Prostate gland (tissue), 2 donors: ENCODE data around the gene SLC16A9. TPM values are rescaled to one million over a fixed set of nuclear protein-coding genes. Genes with fewer than 3 reads are reported as not detected.

Experiments
- DNase-seq: peaks from one replicate; pipeline ENCODE4 v3.0.0-alpha.2; 2019; ENCODE audit warnings: low spot score
- H3K27ac ChIP-seq, 2 donors: fragments of 200-600 bp; sonication (generic); 2 replicates each; pipeline ENCODE4 v1.5.1; 2017 to 2019
- H3K27me3 ChIP-seq: fragments of 200-600 bp; sonication (generic); replicated peaks from 2 replicates; pipeline ENCODE4 v1.5.1; 2019; ENCODE audit not compliant: insufficient read depth
- H3K36me3 ChIP-seq, 2 donors: fragments of 200-600 bp; sonication (generic); 1 replicate in 1 of 2; 2 replicates in 1 of 2; pipeline versions ENCODE4 v1.5.1 to v1.8.1; 2017 to 2019
- H3K4me1 ChIP-seq: fragments of 200-600 bp; sonication (generic); replicated peaks from 2 replicates; pipeline ENCODE4 v1.5.1; 2019
- H3K4me3 ChIP-seq, 2 donors: fragments of 200-600 bp; sonication (generic); 2 replicates each; pipeline ENCODE4 v1.5.1; 2017 to 2019
- H3K9me3 ChIP-seq: fragments of 200-600 bp; sonication (generic); 2 replicates; pipeline ENCODE4 v1.5.1; 2017
- POLR2A ChIP-seq: fragments of 450-650 bp; IDR thresholded peaks from one replicate; pipeline ENCODE4 v1.6.1; 2016; ENCODE audit warnings: antibody characterized with exemption, mild to moderate bottlenecking
- POLR2AphosphoS5 ChIP-seq: sonication (generic); formaldehyde crosslinking; IDR thresholded peaks from one replicate; pipeline ENCODE4 v1.6.1; 2017; ENCODE audit warnings: antibody characterized with exemption
- WGBS: methylation state at CpG from one replicate; pipeline ENCODE4 v1.1.5; 2018; 5-methylcytosine and 5-hydroxymethylcytosine counted together
- intact Hi-C: fragments of 100-400 bp; cut with DNase I; formaldehyde crosslinking; loops from one replicate; pipeline ENCODE4 v1.14.2; 2022
- total RNA-seq, 2 donors: library from RNA; depleted of rRNA; stranded (reverse); fragments of >200 nt; gene quantifications; one replicate each; pipeline ENCODE4 v1.1.0, GENCODE V29; 2016
- TF ChIP-seq, protein P1 (sequence below), 4 experiments: fragments of 200-600 bp in 2 of 4; fragments of 450-650 bp in 2 of 4; sonication (generic) in 2 of 4; IDR thresholded peaks; 1 replicate in 3 of 4; 2 replicates in 1 of 4; pipeline ENCODE4 v1.5.1; 2016 to 2019; ENCODE audit warnings: antibody characterized with exemption in 4 of 4, mild to moderate bottlenecking in 2 of 4, moderate library complexity in 2 of 4

SLC16A9 gene
- total RNA-seq, 2 donors from 2014 or later: 9.8 to 15.7 TPM

DNA sequence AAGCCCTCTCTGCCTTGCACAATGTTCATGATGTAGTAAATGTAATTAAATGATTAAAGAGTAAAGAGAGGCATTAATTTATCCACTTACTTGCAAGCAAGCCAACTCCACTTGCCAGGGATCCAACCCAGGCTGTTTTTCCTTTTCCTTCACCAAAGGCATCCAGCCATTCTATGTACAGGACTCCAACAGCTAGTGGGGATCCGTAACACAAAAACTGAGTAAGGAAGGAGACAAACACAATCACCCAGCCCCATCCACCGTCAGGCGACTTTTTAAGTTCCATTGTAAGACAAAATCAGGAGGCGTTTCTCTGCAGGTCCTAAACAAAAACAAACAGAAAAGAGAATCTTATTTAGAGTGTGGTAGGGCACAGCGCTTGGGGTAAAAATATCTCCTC, 25.6 kb downstream of the SLC16A9 start:
- no peak for DNase-seq
- no peak overlapping the region for H3K27ac ChIP-seq
- intact Hi-C loops: no loop called here
- H3K4me3 ChIP-seq: no peak overlapping the region
- no peaks in the 10 kb centered on the region for H3K36me3 ChIP-seq
- H3K9me3 ChIP-seq: no peaks in the 10 kb centered on the region
- no peak for TF ChIP-seq POLR2A
- no peak for TF ChIP-seq POLR2AphosphoS5
- TF ChIP-seq, protein P1, sequence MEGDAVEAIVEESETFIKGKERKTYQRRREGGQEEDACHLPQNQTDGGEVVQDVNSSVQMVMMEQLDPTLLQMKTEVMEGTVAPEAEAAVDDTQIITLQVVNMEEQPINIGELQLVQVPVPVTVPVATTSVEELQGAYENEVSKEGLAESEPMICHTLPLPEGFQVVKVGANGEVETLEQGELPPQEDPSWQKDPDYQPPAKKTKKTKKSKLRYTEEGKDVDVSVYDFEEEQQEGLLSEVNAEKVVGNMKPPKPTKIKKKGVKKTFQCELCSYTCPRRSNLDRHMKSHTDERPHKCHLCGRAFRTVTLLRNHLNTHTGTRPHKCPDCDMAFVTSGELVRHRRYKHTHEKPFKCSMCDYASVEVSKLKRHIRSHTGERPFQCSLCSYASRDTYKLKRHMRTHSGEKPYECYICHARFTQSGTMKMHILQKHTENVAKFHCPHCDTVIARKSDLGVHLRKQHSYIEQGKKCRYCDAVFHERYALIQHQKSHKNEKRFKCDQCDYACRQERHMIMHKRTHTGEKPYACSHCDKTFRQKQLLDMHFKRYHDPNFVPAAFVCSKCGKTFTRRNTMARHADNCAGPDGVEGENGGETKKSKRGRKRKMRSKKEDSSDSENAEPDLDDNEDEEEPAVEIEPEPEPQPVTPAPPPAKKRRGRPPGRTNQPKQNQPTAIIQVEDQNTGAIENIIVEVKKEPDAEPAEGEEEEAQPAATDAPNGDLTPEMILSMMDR (IDR thresholded peaks at IDR 0.05): no peak
- H3K4me1 ChIP-seq: no peaks in the 10 kb centered on the region
- H3K27me3 ChIP-seq: no peaks in the 10 kb centered on the region
- 93% methylated on average over 5 of the region's 5 CpGs for WGBS

DNA sequence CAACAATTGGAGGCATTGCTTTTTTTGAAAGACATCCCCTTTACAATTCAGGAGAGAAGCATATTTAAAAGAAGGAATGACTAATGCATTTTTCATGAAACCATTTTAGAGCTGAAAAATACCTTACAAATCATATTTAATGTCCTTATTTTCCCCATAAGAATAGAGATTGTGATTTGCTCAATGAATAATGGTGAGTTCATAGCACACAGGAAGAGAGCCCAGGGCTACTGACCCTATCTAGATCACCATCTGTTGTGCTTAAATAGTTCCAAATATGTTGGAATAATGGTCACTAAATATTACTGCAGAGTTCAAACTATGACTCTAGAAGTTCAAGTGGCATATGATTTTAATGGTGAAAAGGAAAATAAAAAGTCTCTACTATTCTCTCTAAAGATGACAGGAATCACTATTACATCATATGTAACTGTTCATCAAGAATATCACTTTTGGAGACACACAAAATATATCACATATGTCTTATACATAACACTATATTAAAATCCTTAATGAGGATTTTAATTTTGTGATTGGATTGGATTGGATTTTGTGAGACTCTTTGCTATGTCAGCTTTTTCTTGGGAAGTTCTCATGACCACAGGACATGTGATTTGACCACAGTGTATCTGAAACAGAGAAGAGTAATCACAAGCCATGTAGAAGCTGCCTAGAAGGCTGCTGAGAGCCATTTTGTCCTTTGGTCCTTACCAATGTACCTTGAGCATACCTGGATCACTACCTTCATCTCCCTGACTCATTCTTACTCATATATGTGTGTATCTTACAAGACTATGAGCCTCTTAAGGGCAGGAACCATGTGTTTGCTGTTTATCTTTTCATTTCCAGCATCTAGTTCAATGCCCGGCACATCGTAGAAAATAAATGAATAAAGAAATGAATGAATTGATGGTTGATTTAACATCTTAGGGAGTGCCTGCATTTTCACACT, 26.4 kb downstream of the SLC16A9 start:
- no peaks in the 10 kb centered on the region for H3K4me1 ChIP-seq
- no peak for TF ChIP-seq POLR2AphosphoS5
- no peak for TF ChIP-seq POLR2A
- TF ChIP-seq, protein P1 (IDR thresholded peaks at IDR 0.05): no peak
- intact Hi-C loops: no loop called here
- H3K9me3 ChIP-seq: no peaks in the 10 kb centered on the region
- no peaks in the 10 kb centered on the region for H3K27me3 ChIP-seq
- 94% methylated on average over 2 of the region's 2 CpGs for WGBS
- no peak overlapping the region for H3K27ac ChIP-seq
- DNase-seq: no peak
- no peak overlapping the region for H3K4me3 ChIP-seq
- no peaks in the 10 kb centered on the region for H3K36me3 ChIP-seq

DNA sequence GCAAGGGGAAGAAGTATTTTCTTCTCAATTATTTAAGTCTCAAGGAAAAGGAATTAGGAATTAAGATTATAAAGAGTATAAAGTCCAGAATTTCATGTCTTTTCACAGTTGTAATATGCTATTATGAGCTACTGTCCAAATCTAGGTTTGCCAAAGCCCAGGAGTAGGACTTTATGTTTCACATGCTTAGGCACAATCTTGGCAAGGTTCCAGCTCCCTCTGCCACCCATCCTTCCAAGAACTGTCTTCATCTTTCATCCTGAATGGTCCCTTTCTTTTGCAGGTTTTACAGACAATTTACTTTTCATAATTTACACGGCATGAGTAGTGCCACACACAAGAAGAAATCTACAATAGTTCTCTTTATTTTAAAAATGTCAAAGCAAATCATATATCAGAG, 29.5 kb downstream of the SLC16A9 start:
- no peaks in the 10 kb centered on the region for H3K36me3 ChIP-seq
- intact Hi-C loops: no loop called here
- no peaks in the 10 kb centered on the region for H3K4me1 ChIP-seq
- no peaks in the 10 kb centered on the region for H3K27me3 ChIP-seq
- H3K4me3 ChIP-seq: no peak overlapping the region
- DNase-seq: no peak
- H3K9me3 ChIP-seq: no peaks in the 10 kb centered on the region
- TF ChIP-seq POLR2AphosphoS5 (no peak), POLR2A (no peak)
- TF ChIP-seq, protein P1 (IDR thresholded peaks at IDR 0.05): no peak
- no peak overlapping the region for H3K27ac ChIP-seq
- WGBS: 73% methylated on average over 1 of the region's 1 CpG

DNA sequence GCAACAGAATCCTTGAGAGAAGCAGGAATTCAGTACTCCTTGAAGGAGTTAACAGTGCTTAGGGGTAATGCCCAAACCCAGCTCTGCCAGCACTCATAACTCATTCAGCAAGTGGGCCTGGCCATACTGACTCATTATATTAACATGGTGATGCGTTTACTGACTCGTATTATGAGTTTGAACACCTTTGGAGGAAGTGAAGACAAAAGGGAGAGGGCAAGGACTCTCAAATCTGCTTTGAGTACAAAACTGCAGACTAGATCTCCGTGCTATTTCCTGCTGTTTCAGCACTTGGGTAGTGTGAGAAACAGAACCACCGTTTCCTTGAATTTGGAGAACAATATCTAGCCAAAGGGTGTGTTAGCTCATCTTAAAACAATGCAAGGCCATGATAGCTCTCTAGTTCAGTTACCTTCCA, 30.8 kb downstream of the SLC16A9 start:
- Histone ChIP-seq H3K27me3 (no peaks in the 10 kb centered on the region), H3K4me1 (no peaks in the 10 kb centered on the region), H3K36me3 (no peaks in the 10 kb centered on the region), H3K27ac (no peak overlapping the region), H3K9me3 (no peaks in the 10 kb centered on the region), H3K4me3 (no peak overlapping the region)
- TF ChIP-seq POLR2A: no peak
- DNase-seq: no peak
- 51% methylated on average over 4 of the region's 4 CpGs for WGBS
- intact Hi-C loops: no loop called here

DNA sequence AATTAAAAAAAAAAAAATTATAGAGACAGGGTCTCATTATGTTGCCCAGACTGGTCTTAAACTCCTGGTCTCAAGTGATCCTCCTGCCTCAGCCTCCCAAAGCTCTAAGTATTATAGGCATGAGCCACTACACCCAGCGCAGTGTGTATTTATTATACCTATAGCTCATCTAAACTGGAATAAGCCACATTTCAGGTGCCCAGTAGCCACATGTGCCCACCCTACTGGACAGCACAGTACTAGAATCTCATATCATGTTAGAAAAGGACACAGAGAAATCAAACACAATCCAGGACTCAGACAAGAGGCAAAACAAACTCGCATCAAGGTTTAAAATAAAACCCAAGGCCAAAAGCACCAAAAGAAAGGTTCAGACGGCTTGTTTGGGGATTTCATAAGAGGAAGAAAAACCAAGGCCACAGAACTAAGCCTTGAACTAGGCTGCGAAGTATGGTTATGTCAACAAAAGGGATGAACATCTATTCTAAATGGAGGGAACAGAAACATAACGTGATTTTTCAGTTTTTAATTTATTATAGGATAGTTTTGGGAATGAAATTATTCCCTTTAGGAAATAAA, 32.3 kb downstream of the SLC16A9 start:
- Histone ChIP-seq H3K27ac (no peak overlapping the region), H3K36me3 (no peaks in the 10 kb centered on the region), H3K27me3 (no peaks in the 10 kb centered on the region), H3K4me1 (no peaks in the 10 kb centered on the region), H3K9me3 (no peaks in the 10 kb centered on the region), H3K4me3 (no peak overlapping the region)
- intact Hi-C loops: no loop called here
- no peak for TF ChIP-seq POLR2AphosphoS5
- TF ChIP-seq, protein P1 (IDR thresholded peaks at IDR 0.05): no peak
- TF ChIP-seq POLR2A: no peak
- 93% methylated on average over 5 of the region's 5 CpGs for WGBS
- no peak for DNase-seq
